ENCODE measurements around the gene TBX2. TPM values are rescaled to one million over a fixed set of nuclear protein-coding genes. Genes with fewer than 3 reads are reported as not detected.
A peak's percentile ranks its signal among the peaks of the same experiment; 100 is the strongest.
"Not testable (repeated sequence)": the region's sequence is repeated elsewhere in the genome, so short reads cannot be mapped to it uniquely, and the experiment has no call there.

TBX2 gene
- total and polyA plus RNA-seq, 9 of the 15 experiments (the other 6 are each of a cell fraction or from before 2014, with no cell fraction given): 0.18 TPM; not detected in 8

- H4K20me1 ChIP-seq (replicated peaks; ENCODE audit: control insufficient read depth, insufficient read depth, low read length); H3K9ac ChIP-seq (ENCODE audit: insufficient read depth in 1 of 2, low read depth in 2 of 2, low read length in 2 of 2); H3K4me2 ChIP-seq (ENCODE audit: insufficient read depth, low read length); intact Hi-C loops (cut with micrococcal nuclease); H3K4me3 ChIP-seq; ATAC-seq; H2AFZ ChIP-seq (ENCODE audit: low read depth, low read length); H3K27ac ChIP-seq (ENCODE audit: extremely low read depth, low read depth, low read length); FAIRE-seq; CTCF ChIA-PET (ENCODE audit: low intra/inter-chr PET ratio); POLR2A ChIA-PET; BruUV-seq (replicated peaks); H3K36me3 ChIP-seq (ENCODE audit: control insufficient read depth, insufficient read depth, low read length); H3K9me3 ChIP-seq (replicated peaks; ENCODE audit: control insufficient read depth, insufficient read depth, low read depth, low read length); DNase-seq (ENCODE audit: extremely low read depth in 1 of 4, low spot score in 3 of 4); H3K79me2 ChIP-seq (ENCODE audit: control insufficient read depth, insufficient read depth, low read length); H3K9me1 ChIP-seq (ENCODE audit: control insufficient read depth, insufficient read depth, low read length): not testable (repeated sequence)
- in situ Hi-C loops (cut with MboI): loop anchor here (25.0 kb wide), 1 partner anchor 663 kb away; no protein-coding TSS in a partner anchor
- Histone ChIP-seq H3K4me1 (replicated peaks in 1 of 2; ENCODE audit: control insufficient read depth in 2 of 2, insufficient read depth in 2 of 2, low read length in 2 of 2) (peaks cover 0 to 15% of the 10 kb centered on the region in 2 experiments; a peak in 2 of 5 replicates), H3K27me3 (ENCODE audit: control insufficient read depth in 2 of 2, insufficient read depth in 2 of 2, low read length in 2 of 2) (peaks cover 16 to 42% of the 10 kb centered on the region in 2 experiments; a peak in 4 of 5 replicates)
- TF ChIP-seq, protein P1, sequence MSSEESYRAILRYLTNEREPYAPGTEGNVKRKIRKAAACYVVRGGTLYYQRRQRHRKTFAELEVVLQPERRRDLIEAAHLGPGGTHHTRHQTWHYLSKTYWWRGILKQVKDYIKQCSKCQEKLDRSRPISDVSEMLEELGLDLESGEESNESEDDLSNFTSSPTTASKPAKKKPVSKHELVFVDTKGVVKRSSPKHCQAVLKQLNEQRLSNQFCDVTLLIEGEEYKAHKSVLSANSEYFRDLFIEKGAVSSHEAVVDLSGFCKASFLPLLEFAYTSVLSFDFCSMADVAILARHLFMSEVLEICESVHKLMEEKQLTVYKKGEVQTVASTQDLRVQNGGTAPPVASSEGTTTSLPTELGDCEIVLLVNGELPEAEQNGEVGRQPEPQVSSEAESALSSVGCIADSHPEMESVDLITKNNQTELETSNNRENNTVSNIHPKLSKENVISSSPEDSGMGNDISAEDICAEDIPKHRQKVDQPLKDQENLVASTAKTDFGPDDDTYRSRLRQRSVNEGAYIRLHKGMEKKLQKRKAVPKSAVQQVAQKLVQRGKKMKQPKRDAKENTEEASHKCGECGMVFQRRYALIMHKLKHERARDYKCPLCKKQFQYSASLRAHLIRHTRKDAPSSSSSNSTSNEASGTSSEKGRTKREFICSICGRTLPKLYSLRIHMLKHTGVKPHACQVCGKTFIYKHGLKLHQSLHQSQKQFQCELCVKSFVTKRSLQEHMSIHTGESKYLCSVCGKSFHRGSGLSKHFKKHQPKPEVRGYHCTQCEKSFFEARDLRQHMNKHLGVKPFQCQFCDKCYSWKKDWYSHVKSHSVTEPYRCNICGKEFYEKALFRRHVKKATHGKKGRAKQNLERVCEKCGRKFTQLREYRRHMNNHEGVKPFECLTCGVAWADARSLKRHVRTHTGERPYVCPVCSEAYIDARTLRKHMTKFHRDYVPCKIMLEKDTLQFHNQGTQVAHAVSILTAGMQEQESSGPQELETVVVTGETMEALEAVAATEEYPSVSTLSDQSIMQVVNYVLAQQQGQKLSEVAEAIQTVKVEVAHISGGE (CRISPR knock-in tag; IDR thresholded peaks at IDR 0.05): peak in 1 of 3 experiments; percentile 92; a peak in 2 of 6 replicates
- 4% methylated on average over 4 of the region's 4 CpGs for WGBS (ENCODE audit: insufficient coverage, low coverage, missing lambda C conversion rate)
These were observed 49.5 kb downstream of the TBX2 start for GRCh38 chr17:61449140-61449539.
